Chondrocyte (in vitro differentiated cells): Measurements from ENCODE around the gene RBM5. TPM values are rescaled to one million over a fixed set of nuclear protein-coding genes. Genes with fewer than 3 reads are reported as not detected.

Source experiments
- DNase-seq: peaks from one replicate; pipeline ENCODE4 v3.0.0; 2021; ENCODE audit warnings: mixed read lengths, low spot score
- H3K27ac Mint-ChIP-seq: one replicate; pipeline ENCODE4 v1.8.0; 2021; ENCODE audit warnings: mild to moderate bottlenecking, moderate library complexity, mixed read lengths; ENCODE audit not compliant: unreplicated experiment
- H3K27me3 Mint-ChIP-seq: 2 replicates; pipeline ENCODE4 v1.8.0; 2021; ENCODE audit warnings: low read depth, mixed read lengths
- H3K36me3 Mint-ChIP-seq: 2 replicates; pipeline ENCODE4 v1.8.0; 2021; ENCODE audit warnings: low read depth, mixed read lengths
- H3K4me1 Mint-ChIP-seq: 2 replicates; pipeline ENCODE4 v1.8.0; 2021; ENCODE audit warnings: low read depth, mild to moderate bottlenecking, mixed read lengths
- H3K4me3 Mint-ChIP-seq: one replicate; pipeline ENCODE4 v1.8.0; 2021; ENCODE audit warnings: mild to moderate bottlenecking, moderate library complexity, mixed read lengths; ENCODE audit not compliant: unreplicated experiment
- H3K9me3 Mint-ChIP-seq: 2 replicates; pipeline ENCODE4 v1.8.0; 2021; ENCODE audit warnings: low read depth, mixed read lengths
- CTCF ChIP-seq: fragments of 200-600 bp; sonication (generic); IDR thresholded peaks from 2 replicates; pipeline ENCODE4 v1.5.0; 2021; ENCODE audit warnings: antibody characterized with exemption, mild to moderate bottlenecking, moderate library complexity
- total RNA-seq: library from RNA; stranded (reverse); gene quantifications from 3 replicates; pipeline ENCODE4 v1.2.1, GENCODE V29; 2021

Gene RBM5
- total RNA-seq, 1 donor from 2014 or later, result 127 TPM

- H3K4me3 Mint-ChIP-seq, result peak overlapping the region; percentile 83
- H3K9me3 Mint-ChIP-seq, result no peaks in the 10 kb centered on the region
- no peak for TF ChIP-seq CTCF
- no peak for DNase-seq
- no peaks in the 10 kb centered on the region for H3K27me3 Mint-ChIP-seq
- no peaks in the 10 kb centered on the region for H3K36me3 Mint-ChIP-seq
- H3K27ac Mint-ChIP-seq, result peak overlapping the region; percentile 74
- H3K4me1 Mint-ChIP-seq, result peaks cover 59% of the 10 kb centered on the region
Observed at GRCh38 chr3:50157827-50158529, 69.3 kb downstream of the RBM5 start.

GRCh38 chr3:50158530-50159146 lies 69.9 kb downstream of the RBM5 start:
- TF ChIP-seq CTCF, result peak; percentile 14
- peak overlapping the region; percentile 74 for H3K27ac Mint-ChIP-seq
- no peak overlapping the region for H3K4me3 Mint-ChIP-seq
- H3K27me3 Mint-ChIP-seq, result no peaks in the 10 kb centered on the region
- peaks cover 61% of the 10 kb centered on the region for H3K4me1 Mint-ChIP-seq
- H3K36me3 Mint-ChIP-seq, result no peaks in the 10 kb centered on the region
- DNase-seq, result no peak
- H3K9me3 Mint-ChIP-seq, result no peaks in the 10 kb centered on the region

- no peak overlapping the region for H3K27ac Mint-ChIP-seq
- no peak for DNase-seq
- H3K4me1 Mint-ChIP-seq, result peaks cover 77% of the 10 kb centered on the region
- no peak for TF ChIP-seq CTCF
- no peaks in the 10 kb centered on the region for H3K9me3 Mint-ChIP-seq
- no peaks in the 10 kb centered on the region for H3K27me3 Mint-ChIP-seq
- H3K36me3 Mint-ChIP-seq, result no peaks in the 10 kb centered on the region
- H3K4me3 Mint-ChIP-seq, result no peak overlapping the region
Observed at GRCh38 chr3:50160561-50160983, 71.9 kb downstream of the RBM5 start.

- Mint-ChIP-seq H3K9me3 (no peaks in the 10 kb centered on the region), H3K4me1 (peaks cover 77% of the 10 kb centered on the region), H3K27ac (no peak overlapping the region), H3K27me3 (no peaks in the 10 kb centered on the region), H3K36me3 (no peaks in the 10 kb centered on the region), H3K4me3 (no peak overlapping the region)
- no peak for DNase-seq
- no peak for TF ChIP-seq CTCF
Observed at GRCh38 chr3:50161320-50161719, 72.6 kb downstream of the RBM5 start.

- H3K4me3 Mint-ChIP-seq, result no peak overlapping the region
- peak overlapping the region; percentile 71 for H3K27ac Mint-ChIP-seq
- H3K27me3 Mint-ChIP-seq, result no peaks in the 10 kb centered on the region
- DNase-seq, result no peak
- no peaks in the 10 kb centered on the region for H3K9me3 Mint-ChIP-seq
- no peak for TF ChIP-seq CTCF
- peaks cover 83% of the 10 kb centered on the region for H3K4me1 Mint-ChIP-seq
- H3K36me3 Mint-ChIP-seq, result no peaks in the 10 kb centered on the region
Observed at GRCh38 chr3:50162034-50162883, 73.5 kb downstream of the RBM5 start.
